CD4-positive, alpha-beta memory T cell (primary cell): Measurements from ENCODE around the gene TACC2. TPM values are rescaled to one million over a fixed set of nuclear protein-coding genes. Genes with fewer than 3 reads are reported as not detected.

Source experiments
- CTCF ChIA-PET: fragments of 350-600 bp; sonication (Branson Sonifier 250); formaldehyde crosslinking; loops from one replicate; lab custom pipeline; 2021; ENCODE audit warnings: inconsistent platforms; ENCODE audit not compliant: partially characterized antibody; lab: Charles Lee
- POLR2A ChIA-PET: fragments of 350-600 bp; sonication (Branson Sonifier 250); formaldehyde crosslinking; loops from one replicate; lab custom pipeline; 2021; ENCODE audit not compliant: partially characterized antibody; lab: Charles Lee
- DNase-seq, 5 donors: peaks; one replicate each; pipeline versions ENCODE4 v3.0.0 to v3.0.0-alpha.2; 2020 to 2022; ENCODE audit warnings: mixed read lengths in 1 of 5
- H3K27ac ChIP-seq: one replicate; pipeline ENCODE4 v1.7.0; 2013; ENCODE audit warnings: low read depth, low read length
- H3K27me3 ChIP-seq: 2 replicates; pipeline ENCODE4 v1.7.0; 2013; ENCODE audit warnings: mild to moderate bottlenecking, low read length, moderate library complexity; ENCODE audit not compliant: insufficient read depth
- H3K36me3 ChIP-seq: 2 replicates; pipeline ENCODE4 v1.7.0; 2013; ENCODE audit warnings: mild to moderate bottlenecking, low read length, moderate library complexity; ENCODE audit not compliant: insufficient read depth
- H3K4me1 ChIP-seq: 2 replicates; pipeline ENCODE4 v1.7.0; 2013; ENCODE audit warnings: mild to moderate bottlenecking, low read length, moderate library complexity; ENCODE audit not compliant: insufficient read depth
- H3K4me3 ChIP-seq, 2 donors: one replicate each; pipeline ENCODE4 v1.7.0; 2013; ENCODE audit warnings: low read length in 2 of 2, mild to moderate bottlenecking in 1 of 2
- H3K9me3 ChIP-seq, 2 donors: one replicate each; pipeline ENCODE4 v1.7.0; 2013; ENCODE audit warnings: low read length in 2 of 2, control low read depth in 1 of 2; ENCODE audit not compliant: control insufficient read depth in 1 of 2
- H3K27ac Mint-ChIP-seq, 7 donors: one replicate each; pipeline ENCODE4 v1.8.0; 2020 to 2021; ENCODE audit warnings: mixed read lengths in 7 of 7, mild to moderate bottlenecking in 6 of 7, inconsistent platforms in 3 of 7, moderate library complexity in 3 of 7
- H3K27me3 Mint-ChIP-seq, 2 donors: one replicate each; pipeline ENCODE4 v1.8.0; 2020 to 2021; ENCODE audit warnings: mixed read lengths in 2 of 2
- H3K36me3 Mint-ChIP-seq, 2 donors: one replicate each; pipeline ENCODE4 v1.8.0; 2020 to 2021; ENCODE audit warnings: mixed read lengths in 2 of 2, inconsistent platforms in 1 of 2, mild to moderate bottlenecking in 1 of 2
- H3K4me1 Mint-ChIP-seq, 4 donors: one replicate each; pipeline ENCODE4 v1.8.0; 2020 to 2021; ENCODE audit warnings: mixed read lengths in 4 of 4, mild to moderate bottlenecking in 1 of 4
- H3K4me3 Mint-ChIP-seq, 8 donors: one replicate each; pipeline ENCODE4 v1.8.0; 2020 to 2021; ENCODE audit warnings: mixed read lengths in 8 of 8, mild to moderate bottlenecking in 7 of 8, moderate library complexity in 6 of 8, inconsistent platforms in 3 of 8
- H3K9me3 Mint-ChIP-seq, 8 donors: one replicate each; pipeline ENCODE4 v1.8.0; 2020 to 2021; ENCODE audit warnings: mixed read lengths in 8 of 8, mild to moderate bottlenecking in 5 of 8, inconsistent platforms in 3 of 8, moderate library complexity in 1 of 8
- intact Hi-C: fragments of 100-400 bp; cut with micrococcal nuclease; formaldehyde crosslinking; loops from one replicate; pipeline ENCODE4 v1.15.1; 2023
- polyA plus RNA-seq, 2 donors: library from polyadenylated mRNA; unstranded; fragments of 300-500 nt; fragmentation: Illumina TruSeq; gene quantifications; one replicate each; pipeline ENCODE4 v1.2.3, GENCODE V29; 2021
- total RNA-seq, 2 experiments: library from RNA; stranded (reverse); gene quantifications; one replicate each; pipeline ENCODE4 v1.2.3, GENCODE V29; 2021

Gene TACC2
- total and polyA plus RNA-seq, 4 experiments from 2014 or later, result not detected

DNA sequence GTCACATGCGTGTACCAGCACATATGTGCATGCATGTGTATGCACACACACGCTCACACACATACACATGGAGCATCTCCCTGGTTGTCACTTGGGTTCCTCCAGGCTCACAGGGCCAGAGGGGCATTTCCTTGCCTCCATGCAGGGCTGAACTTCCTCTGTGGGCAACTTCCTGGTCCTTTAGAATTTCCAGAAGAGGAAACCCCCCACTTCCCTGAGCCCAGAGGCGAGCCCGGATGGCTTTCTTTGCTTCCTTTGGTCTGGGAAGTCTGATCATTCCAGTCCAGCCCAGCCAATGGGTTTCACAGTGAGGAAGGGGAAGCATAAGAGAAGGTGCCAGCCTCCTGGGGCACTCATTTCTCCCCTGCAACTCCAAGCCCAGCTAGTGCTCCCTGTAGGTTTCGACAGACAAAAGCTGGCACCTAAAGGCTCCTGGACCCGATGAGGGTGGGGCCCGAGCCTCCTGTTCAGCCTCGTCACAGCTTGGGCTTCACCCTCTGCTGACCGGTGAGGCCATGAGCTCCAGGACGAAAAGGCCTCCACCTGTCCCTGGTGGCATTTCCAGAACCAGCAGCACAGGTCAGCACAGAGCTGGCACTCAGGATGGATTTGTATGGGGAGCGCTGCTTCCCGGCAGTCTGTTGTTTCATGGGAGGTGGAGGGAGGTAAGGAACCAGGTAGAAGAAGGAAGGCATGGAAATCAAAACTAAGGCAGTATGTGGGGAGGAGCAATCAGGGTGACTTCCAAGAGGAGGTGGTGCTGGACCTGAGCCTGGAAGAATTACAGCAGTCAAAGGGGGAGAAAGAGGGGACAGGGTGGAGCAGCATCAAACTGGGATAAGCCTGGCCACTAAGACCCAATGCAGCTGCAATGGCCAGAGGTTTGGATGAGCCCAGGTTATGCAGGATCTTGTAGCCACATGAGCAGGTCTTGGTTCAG lies 305.8 kb downstream of the TACC2 start:
- DNase-seq, result no peak
- H3K4me1 ChIP-seq, result peaks cover 25% of the 10 kb centered on the region
- H3K27ac ChIP-seq, result no peak overlapping the region
- Mint-ChIP-seq H3K4me1 (peaks cover 13 to 40% (median 22%) of the 10 kb centered on the region in 4 donors), H3K27ac (peak overlapping the region in 5 of 7 donors; percentile 4 to 68 (median 44)), H3K4me3 (peak overlapping the region in 1 of 8 donors; percentile 50), H3K27me3 (peaks cover 0 to 5% of the 10 kb centered on the region in 2 donors), H3K9me3 (peaks cover 0 to 3% (median 0%) of the 10 kb centered on the region in 8 donors), H3K36me3 (no peaks in the 10 kb centered on the region)
- POLR2A ChIA-PET, result no interaction called here
- no peaks in the 10 kb centered on the region for H3K9me3 ChIP-seq
- H3K36me3 ChIP-seq, result no peaks in the 10 kb centered on the region
- CTCF ChIA-PET, result interaction anchor here (0.9 to 6.2 kb wide), 6 partner anchors 7 to 273 kb away, joined by 3 to 88 read pairs (median 4); partner anchors contain the start of gene BTBD16
- intact Hi-C loops, result no loop called here
- no peak overlapping the region for H3K4me3 ChIP-seq
- no peaks in the 10 kb centered on the region for H3K27me3 ChIP-seq

DNA sequence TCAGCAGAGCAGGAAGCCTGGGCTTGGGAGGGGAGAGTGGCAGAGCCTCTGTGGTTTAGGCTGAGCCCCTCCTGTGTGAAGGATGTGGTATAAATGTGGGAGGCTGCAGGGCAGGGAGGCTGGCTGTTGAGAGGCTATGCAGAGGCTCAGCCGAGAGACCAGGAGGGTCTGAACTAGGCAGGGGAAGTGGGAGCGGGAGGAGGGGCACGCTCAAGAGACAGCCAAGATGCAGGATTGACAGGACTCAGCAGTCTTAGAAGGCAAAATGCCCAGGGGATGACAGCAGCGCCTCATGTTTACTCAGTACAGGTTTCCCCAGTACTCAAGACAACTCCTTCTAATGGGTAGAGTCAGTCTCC lies 306.5 kb downstream of the TACC2 start:
- peak overlapping the region in 1 of 8 donors; percentile 50 for H3K4me3 Mint-ChIP-seq
- H3K9me3 Mint-ChIP-seq, result peaks cover 0 to 3% (median 0%) of the 10 kb centered on the region in 8 donors
- ChIA-PET POLR2A (no interaction called here), CTCF (interaction anchor here (1.4 to 6.2 kb wide), 4 partner anchors 9 to 272 kb away, joined by 3 to 88 read pairs (median 33); partner anchors contain the start of gene BTBD16)
- Histone ChIP-seq H3K27me3 (no peaks in the 10 kb centered on the region), H3K9me3 (no peaks in the 10 kb centered on the region), H3K36me3 (no peaks in the 10 kb centered on the region), H3K27ac (no peak overlapping the region), H3K4me1 (peaks cover 25% of the 10 kb centered on the region), H3K4me3 (no peak overlapping the region)
- H3K36me3 Mint-ChIP-seq, result no peaks in the 10 kb centered on the region
- no peak for DNase-seq
- intact Hi-C loops, result no loop called here
- H3K4me1 Mint-ChIP-seq, result peaks cover 12 to 37% (median 21%) of the 10 kb centered on the region in 4 donors
- H3K27ac Mint-ChIP-seq, result peak overlapping the region in 4 of 7 donors; percentile 4 to 68 (median 20)
- peaks cover 0 to 5% of the 10 kb centered on the region in 2 donors for H3K27me3 Mint-ChIP-seq

DNA sequence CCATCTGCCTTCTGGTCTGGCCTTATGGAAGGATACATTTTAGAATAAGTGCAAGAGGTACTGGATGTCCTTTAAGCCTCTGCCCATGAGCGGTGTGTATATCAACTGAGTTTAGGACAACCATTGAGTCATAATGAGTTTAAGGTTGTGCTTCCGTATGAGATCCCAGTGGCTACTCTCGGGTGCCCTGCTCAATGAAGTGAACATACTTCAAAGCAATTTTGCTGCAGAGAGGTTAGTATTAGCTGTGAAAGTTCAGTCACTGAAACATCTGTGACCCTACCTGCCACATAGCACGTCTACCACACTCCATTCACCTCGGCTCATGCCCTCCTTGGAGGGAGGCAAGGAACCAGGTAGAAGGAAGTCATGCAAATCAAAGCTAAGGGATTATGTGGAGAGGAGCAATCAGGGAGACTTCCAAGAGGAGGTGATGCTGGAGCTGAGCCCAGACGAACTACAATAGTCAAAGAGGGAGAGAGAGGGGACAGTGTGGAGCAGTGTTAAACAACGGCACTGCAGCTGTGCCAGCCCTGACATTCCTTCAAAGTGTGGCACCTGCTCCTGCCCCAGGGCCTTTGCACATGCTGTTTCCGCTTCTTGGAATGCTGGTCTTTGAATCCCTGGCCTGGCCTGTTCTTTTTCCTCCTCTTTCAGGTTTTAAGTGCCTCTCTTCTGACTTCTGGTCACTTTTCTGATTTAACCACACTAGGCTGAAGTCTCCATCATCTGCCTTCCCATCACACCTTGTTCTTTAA lies 307.6 kb downstream of the TACC2 start:
- peaks cover 12 to 37% (median 21%) of the 10 kb centered on the region in 4 donors for H3K4me1 Mint-ChIP-seq
- DNase-seq, result no peak
- peaks cover 0 to 3% (median 0%) of the 10 kb centered on the region in 8 donors for H3K9me3 Mint-ChIP-seq
- Histone ChIP-seq H3K36me3 (no peaks in the 10 kb centered on the region), H3K4me1 (peaks cover 25% of the 10 kb centered on the region), H3K27ac (no peak overlapping the region), H3K4me3 (no peak overlapping the region), H3K27me3 (no peaks in the 10 kb centered on the region), H3K9me3 (no peaks in the 10 kb centered on the region)
- H3K4me3 Mint-ChIP-seq, result no peak overlapping the region
- H3K27ac Mint-ChIP-seq, result peak overlapping the region in 1 of 7 donors; percentile 78
- intact Hi-C loops, result no loop called here
- H3K27me3 Mint-ChIP-seq, result peaks cover 0 to 5% of the 10 kb centered on the region in 2 donors
- no peaks in the 10 kb centered on the region for H3K36me3 Mint-ChIP-seq
- CTCF ChIA-PET, result interaction anchor here (2.6 to 6.2 kb wide), 3 partner anchors 137 to 271 kb away, joined by 10 to 88 read pairs (median 63); no protein-coding TSS in a partner anchor
- POLR2A ChIA-PET, result no interaction called here

DNA sequence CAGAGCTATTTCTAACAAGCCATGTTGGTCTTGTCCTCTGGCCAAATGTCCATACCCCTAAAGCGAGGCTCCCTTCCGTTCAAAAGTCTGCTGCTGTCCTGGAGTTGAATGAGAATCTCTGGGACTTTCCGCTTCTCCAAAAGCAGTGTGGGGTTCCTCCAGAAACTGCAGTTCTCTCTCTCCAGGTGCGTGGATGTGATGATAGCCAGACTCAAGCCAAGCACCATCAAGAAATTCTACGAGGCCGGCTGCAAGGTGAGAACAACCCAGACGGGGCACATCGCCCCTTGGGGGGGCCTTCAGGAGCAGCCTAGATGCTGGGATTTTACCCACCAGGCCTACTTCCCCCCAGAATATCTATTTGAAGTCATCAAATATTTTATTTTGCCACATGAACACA lies 308.6 kb downstream of the TACC2 start:
- POLR2A ChIA-PET, result no interaction called here
- Histone ChIP-seq H3K27ac (no peak overlapping the region), H3K27me3 (no peaks in the 10 kb centered on the region), H3K4me1 (peaks cover 25% of the 10 kb centered on the region), H3K9me3 (no peaks in the 10 kb centered on the region), H3K4me3 (no peak overlapping the region), H3K36me3 (no peaks in the 10 kb centered on the region)
- intact Hi-C loops, result no loop called here
- DNase-seq, result no peak
- H3K27ac Mint-ChIP-seq, result no peak overlapping the region
- peaks cover 0 to 5% of the 10 kb centered on the region in 2 donors for H3K27me3 Mint-ChIP-seq
- CTCF ChIA-PET, result interaction anchor here (1.4 to 6.2 kb wide), 4 partner anchors 132 to 270 kb away, joined by 3 to 88 read pairs (median 36); no protein-coding TSS in a partner anchor
- H3K9me3 Mint-ChIP-seq, result peaks cover 0 to 3% (median 0%) of the 10 kb centered on the region in 8 donors
- no peak overlapping the region for H3K4me3 Mint-ChIP-seq
- H3K36me3 Mint-ChIP-seq, result no peaks in the 10 kb centered on the region
- H3K4me1 Mint-ChIP-seq, result peaks cover 12 to 37% (median 21%) of the 10 kb centered on the region in 4 donors

DNA sequence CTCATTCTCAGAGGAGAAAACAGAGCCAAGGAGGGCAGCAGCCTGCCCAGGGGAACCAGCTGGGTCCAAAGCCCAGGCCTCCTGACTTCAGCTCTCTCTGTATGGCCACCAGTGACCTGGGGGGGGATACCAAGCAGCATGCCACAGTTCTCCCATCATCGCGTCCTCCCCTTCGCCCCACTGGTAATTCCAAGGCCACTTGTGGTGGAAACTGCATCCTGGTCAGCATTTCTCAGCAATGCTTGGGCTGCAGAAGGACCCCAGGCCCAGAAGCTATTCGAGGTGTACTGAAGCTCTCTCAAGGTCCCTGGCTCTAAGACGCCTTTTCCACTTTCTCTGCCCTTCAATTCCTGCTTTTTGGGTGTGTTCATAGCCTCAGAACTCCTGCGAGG lies 309.2 kb downstream of the TACC2 start:
- intact Hi-C loops, result loop anchor here (1.0 to 2.0 kb wide), 4 partner anchors 44 to 835 kb away; no protein-coding TSS in a partner anchor
- ChIA-PET POLR2A (interaction anchor here (1.2 kb wide), 1 partner anchor 267 kb away, joined by 3 read pairs; no protein-coding TSS in a partner anchor), CTCF (interaction anchor here (0.9 to 6.2 kb wide), 18 partner anchors 10 to 406 kb away, joined by 3 to 88 read pairs (median 6); no protein-coding TSS in a partner anchor)
- H3K36me3 Mint-ChIP-seq, result no peaks in the 10 kb centered on the region
- no peak overlapping the region for H3K27ac Mint-ChIP-seq
- no peak overlapping the region for H3K27ac ChIP-seq
- peaks cover 0 to 5% of the 10 kb centered on the region in 2 donors for H3K27me3 Mint-ChIP-seq
- no peak overlapping the region for H3K4me3 ChIP-seq
- H3K4me3 Mint-ChIP-seq, result no peak overlapping the region
- peaks cover 12 to 32% (median 19%) of the 10 kb centered on the region in 4 donors for H3K4me1 Mint-ChIP-seq
- H3K4me1 ChIP-seq, result peaks cover 23% of the 10 kb centered on the region
- no peaks in the 10 kb centered on the region for H3K27me3 ChIP-seq
- DNase-seq, result no peak
- peaks cover 0 to 3% (median 0%) of the 10 kb centered on the region in 8 donors for H3K9me3 Mint-ChIP-seq
- no peaks in the 10 kb centered on the region for H3K9me3 ChIP-seq
- H3K36me3 ChIP-seq, result no peaks in the 10 kb centered on the region

DNA sequence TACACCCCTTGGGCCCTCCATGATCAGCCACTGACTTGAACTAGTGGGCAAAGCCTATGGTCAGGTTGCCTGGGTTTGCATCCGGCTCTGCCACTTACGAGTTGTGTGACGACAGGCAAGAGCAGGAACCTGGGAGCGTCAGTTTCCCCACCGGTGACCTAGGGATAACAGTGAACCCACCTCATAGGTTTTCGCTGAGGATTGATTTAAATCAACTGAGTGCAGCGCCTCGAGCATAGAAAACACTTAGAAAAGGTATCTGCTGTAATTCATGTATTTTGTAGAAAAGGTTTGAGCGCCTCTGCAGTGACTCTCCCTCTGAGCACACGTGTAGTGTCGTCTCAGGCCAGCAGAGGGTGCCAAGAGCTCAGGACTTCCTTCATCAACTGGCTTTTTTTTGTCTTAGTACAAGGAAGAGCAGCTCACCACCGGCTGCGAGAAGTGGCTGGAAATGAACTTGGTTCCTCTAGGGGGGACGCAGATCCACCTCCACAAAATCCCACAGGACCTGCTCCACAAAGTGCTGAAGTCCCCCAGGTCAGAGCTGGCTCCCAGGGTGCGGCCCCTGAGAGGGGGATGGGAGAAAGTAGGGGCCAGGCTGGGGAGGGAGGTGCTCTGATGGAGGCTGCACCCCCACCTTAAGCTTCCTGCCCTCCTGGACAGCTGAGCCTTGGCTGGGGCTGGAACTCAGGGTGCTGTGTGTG lies 309.8 kb downstream of the TACC2 start:
- Mint-ChIP-seq H3K27ac (peak overlapping the region in 4 of 7 donors; percentile 1 to 54 (median 47)), H3K9me3 (peaks cover 0 to 3% (median 0%) of the 10 kb centered on the region in 8 donors), H3K4me3 (peak overlapping the region in 6 of 8 donors; percentile 53 to 74 (median 60)), H3K27me3 (peaks cover 0 to 5% of the 10 kb centered on the region in 2 donors), H3K36me3 (no peaks in the 10 kb centered on the region), H3K4me1 (peaks cover 12 to 27% (median 16%) of the 10 kb centered on the region in 4 donors)
- Histone ChIP-seq H3K4me1 (peaks cover 17% of the 10 kb centered on the region), H3K27me3 (no peaks in the 10 kb centered on the region), H3K4me3 (peak overlapping the region in 1 of 2 donors; percentile 6), H3K9me3 (no peaks in the 10 kb centered on the region), H3K36me3 (no peaks in the 10 kb centered on the region), H3K27ac (no peak overlapping the region)
- ChIA-PET CTCF (interaction anchor here (0.7 to 6.2 kb wide), 31 partner anchors 9 to 1261 kb away, joined by 3 to 88 read pairs (median 4); no protein-coding TSS in a partner anchor), POLR2A (interaction anchor here (0.5 to 1.2 kb wide), 4 partner anchors 48 to 266 kb away, joined by 3 to 5 read pairs (median 4); partner anchors contain the start of gene PLEKHA1)
- peak; percentile 55 to 63 (median 56) for DNase-seq
- intact Hi-C loops, result loop anchor here (1.0 to 2.0 kb wide), 4 partner anchors 44 to 834 kb away; no protein-coding TSS in a partner anchor
